DMS153 treated with DMSO at 0.1 percent for 48 hours (cell line): Measurements from ENCODE around the gene SCN3A.

ENCODE experiments used
- DNase-seq: peaks from one replicate; lab custom pipeline; 2025; ENCODE audit not compliant: unreplicated experiment; lab: John Stamatoyannopoulos, UW

SCN3A gene

DNA sequence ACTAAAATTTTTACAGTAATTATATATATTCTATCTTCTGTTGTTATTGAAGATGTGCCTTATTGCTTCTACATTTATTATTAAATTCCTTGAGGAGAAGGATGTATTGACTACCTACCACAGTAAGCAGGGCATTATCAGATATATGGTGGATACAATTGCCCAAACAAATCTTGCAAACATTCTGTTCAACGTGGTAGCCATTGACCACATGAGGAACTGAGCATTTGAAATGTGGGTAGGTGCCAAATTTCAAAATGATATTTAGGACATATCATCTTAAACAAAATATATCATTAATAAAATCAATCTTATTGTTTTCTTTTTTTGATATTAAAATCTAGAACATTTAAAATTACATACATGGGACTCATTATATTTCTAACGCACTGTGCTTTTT lies 11.1 kb downstream of the SCN3A start:
- no peak for DNase-seq

DNA sequence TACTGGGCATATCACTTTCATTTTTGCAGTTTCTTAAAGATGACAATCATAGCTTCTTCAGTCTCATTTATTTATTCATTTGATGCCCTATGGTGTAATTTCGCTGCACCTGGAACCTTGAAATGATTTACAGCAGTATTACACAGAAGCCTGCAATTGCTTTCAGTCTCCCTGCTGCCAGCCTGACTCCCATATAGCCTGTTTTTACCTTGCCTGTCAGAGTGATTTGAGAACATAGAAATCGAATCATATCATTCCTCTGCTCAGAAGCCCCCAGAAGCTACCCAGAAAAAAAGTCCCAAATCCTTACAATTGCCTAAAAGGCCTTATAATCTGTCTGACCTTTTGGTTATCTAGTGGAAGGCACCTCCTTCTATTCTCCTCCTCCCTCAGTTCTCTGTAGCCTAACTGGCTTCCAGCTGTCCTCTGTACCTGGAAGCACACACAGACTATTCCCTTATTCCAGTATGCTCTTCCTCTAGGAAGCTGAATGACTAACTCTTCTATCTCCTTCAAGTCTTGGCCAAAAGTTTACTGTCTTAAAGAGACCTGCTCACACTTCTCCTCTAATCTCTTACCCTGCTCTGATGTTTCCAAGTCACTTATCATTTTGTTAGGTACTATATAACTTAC lies 12.6 kb downstream of the SCN3A start:
- no peak for DNase-seq

DNA sequence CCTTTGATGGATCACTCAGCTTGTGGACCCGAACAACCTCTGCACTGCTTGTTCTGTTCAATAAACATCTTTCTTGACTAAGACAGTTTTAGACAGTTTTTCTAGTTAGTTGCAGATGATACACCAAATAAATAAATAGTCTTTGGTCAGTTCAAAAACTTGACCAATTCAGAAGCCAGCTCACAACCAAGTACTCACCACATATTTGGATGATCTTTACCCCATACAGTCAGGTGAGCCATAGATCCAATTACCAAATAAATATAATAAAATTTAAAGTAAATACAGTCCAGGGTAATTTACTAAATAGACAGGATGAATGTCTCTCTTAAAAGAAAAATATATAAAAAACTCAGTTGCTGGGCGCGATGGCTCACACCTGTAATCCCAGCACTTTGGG lies 18.2 kb downstream of the SCN3A start:
- DNase-seq: no peak

DNA sequence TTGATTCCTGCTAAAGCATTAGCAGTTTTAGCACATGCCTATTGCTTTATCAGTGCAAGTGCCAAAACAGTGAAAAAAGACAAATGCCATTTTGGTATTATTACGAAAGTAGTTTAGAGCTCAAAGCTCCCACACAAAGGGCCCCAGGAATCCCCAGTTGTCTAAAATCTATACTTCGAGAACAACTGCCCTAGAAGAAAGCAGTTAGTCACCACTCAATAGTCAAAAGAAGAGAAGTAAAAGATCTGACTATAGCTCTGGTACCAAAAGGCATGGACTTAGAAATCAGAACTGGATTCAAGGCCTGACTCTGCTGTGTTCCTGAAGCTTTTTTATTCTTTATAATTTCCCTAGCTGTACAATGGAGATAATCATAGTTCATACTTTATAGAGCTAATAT lies 21.8 kb downstream of the SCN3A start:
- no peak for DNase-seq

DNA sequence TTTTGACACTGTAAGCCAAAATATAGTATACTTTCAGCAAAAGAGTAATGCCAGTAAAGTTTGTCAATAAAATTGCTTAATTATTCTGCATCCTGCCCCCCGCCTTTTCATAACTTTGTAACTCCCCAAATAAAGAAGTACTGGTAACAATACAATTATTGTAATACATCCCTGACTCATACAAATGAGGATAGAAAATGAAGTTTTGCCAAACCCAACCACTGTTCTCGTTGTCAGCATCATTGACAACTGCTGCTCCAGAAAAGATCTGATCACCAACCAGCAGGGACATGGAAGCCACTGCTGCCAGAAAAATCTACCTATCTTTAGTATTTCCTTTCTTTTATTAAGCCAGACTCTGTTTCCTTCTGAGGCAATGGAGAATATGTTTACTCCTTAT lies 27.1 kb downstream of the SCN3A start:
- DNase-seq: no peak

DNA sequence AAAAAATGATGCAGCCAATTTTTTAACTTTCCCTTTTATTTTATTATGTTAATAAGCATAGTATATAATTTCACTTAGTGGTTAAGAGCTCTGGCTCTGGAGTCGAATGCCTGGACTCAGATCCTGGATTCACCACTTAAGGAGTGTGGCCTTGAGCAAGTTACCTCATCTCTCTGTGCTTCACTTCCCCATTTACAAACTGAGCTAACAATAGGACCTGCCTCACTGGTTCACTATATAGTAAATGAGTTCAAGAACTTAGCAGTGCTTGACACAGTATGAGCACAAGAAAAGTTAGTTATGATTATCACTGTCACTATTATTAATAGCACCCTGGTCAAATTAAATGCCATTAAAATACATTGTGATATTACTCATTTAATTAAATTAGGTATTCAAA lies 30.6 kb downstream of the SCN3A start:
- DNase-seq: no peak

DNA sequence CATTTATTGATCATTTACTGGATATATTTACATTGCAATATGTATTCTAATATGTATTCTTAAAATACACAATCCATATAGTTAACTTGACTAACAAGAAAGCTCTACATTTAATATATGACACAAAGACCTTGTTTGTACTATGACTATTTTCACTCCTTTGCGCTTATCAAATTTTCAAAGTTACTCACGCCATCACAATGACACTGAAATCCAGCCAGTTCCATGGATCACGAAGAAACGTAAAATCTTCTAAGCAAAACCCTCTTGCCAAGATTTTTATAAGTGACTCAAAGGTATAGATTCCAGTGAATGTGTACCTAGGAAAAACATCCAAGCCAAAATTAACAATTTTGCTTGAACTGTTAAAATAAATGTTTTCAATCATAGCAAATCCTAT lies 39.6 kb downstream of the SCN3A start:
- no peak for DNase-seq

DNA sequence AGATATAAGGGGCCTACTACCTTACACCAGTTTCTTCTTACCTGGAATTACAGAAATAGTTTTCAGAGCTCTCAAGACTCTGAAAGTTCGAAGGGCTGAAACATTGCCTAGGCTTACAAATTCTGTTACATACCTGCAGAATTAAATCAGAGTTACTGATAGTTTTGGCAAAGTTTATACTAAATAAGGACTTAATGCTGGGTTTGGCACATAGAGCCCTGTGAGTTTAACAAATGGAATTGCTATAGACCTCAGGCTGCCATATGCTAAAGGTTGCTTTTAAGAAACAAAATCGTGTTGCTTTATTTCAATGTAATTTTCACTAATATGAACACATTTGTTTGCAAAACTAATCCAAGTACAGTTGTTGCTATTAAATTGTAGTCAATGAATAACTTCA lies 40.1 kb downstream of the SCN3A start:
- DNase-seq: no peak

DNA sequence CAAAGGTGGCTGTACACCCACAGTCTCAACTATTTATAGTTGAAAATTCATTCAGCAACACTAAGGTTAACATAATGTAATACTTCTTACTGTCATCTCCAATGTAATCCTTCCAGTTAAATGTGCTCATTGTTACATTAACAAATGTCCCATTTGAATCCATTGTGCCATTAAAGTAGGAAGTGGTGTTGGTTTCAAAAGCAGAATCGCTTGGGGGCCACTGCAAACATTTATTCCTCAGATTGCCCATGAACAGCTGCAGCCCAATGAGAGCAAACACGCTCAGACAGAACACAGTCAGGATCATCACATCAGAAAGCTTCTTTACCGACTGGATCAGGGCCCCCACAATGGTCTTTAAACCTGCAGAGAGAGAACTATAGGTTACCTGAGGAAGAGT lies 41.4 kb downstream of the SCN3A start:
- DNase-seq: peak; percentile 23

DNA sequence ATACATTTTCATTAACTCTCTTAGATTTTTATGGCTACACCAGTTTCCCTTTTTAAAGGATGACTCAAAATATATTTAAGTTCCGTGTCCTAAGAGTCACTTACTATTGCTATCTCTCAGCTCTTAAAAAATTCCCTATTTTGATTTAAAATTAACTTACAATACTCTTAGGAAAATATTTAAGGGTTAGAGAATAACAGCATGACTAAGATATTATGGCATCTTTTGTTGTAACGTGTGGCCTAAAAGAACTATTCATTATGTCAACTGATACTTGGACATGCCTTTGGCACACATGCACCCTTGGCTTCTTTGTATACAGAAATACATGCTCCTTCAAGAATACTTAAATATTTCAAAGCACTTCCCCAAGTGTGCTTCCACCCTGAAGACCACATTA lies 42.3 kb downstream of the SCN3A start:
- no peak for DNase-seq

DNA sequence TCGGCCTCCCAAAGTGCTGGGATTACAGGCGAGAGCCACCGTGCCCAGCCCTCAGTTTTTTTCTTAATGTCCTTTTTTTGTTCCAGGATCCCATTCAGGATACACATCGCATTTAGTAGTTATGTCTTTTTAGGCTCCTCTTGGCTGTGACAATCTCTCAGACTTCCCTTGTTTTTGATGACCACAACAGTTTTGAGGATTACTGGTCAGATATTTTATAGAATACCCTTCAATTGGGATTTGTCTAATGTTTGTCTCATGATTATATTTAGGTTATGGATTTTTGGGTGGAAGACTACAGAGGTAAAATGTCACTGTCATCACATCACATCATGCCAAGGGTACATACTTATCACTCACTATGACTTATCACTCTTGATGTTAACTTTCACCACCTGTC lies 46.7 kb downstream of the SCN3A start:
- DNase-seq: no peak

DNA sequence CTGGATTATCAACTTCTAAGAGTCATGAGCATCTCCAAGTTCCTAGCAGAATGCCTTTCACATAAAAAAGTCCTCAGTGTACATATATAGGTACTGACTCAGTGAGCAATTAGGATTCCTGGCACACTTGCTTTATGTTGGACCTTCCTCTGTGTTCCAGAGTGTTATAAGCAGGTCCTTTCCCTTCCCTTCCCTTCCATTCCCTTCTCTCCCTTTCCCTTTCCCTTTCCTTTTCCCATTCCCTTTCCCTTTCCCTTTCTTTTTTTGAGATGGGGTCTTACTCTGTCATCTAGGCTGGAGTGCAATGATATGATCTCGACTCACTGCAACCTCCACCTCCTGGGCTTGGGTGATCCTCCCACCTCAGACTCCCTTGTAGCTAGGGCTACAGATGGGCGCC lies 48.7 kb downstream of the SCN3A start:
- DNase-seq: no peak

DNA sequence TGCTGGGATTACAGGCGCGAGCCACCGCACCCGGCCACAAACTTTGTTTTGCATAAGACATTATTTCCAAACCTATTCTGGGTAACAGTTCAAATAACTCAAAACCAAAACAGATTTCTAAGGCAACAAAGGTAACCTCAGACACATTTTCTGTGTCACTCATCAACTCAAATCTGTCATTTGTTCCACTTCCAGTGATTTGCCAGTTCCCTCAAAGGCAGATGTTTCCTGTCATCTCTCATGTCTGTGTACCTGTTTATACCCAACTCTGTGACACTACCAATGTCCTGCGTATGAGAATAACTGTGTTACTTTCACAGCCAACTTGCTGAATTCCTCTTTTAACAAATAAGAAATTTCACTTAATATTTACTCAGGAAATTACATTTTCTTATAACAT lies 54.4 kb downstream of the SCN3A start:
- DNase-seq: no peak

DNA sequence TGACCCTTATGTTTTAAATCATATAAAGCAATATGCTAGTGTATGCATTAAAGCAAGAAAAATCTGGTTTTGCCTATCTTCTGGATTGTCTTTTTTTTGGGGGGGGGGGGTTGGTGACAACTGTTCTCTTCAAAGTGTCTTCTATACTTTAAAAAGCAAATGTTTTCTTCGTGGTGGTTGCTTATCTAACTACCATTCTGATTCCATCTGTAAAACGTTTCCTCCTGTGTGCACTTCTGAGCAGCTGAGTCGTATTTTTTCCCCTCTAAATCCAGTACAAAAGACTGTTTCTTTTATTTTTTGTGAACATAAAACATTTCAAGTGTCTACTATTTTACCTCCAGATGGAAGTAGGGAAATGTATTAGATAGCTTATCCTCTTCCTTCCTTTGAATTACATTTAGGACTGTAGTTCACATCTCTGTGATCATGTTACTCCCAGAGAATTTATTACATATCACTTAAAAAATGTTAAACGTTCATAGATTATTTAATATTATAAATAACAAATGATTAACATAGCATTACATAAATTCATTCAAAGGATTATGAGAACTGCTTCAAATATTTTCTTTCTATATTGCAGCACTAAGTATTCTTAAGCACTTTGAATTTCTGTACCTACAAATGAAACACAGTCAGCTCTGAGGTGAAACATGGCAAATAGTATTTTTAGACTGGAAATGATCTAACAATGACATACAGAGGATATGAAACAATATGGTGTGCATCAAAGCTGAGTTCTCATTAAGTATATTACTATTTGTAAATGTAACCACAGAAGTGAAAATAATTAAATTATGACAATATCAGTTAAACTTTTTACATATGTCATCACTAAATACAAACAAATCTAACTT lies 56.4 kb downstream of the SCN3A start:
- no peak for DNase-seq

DNA sequence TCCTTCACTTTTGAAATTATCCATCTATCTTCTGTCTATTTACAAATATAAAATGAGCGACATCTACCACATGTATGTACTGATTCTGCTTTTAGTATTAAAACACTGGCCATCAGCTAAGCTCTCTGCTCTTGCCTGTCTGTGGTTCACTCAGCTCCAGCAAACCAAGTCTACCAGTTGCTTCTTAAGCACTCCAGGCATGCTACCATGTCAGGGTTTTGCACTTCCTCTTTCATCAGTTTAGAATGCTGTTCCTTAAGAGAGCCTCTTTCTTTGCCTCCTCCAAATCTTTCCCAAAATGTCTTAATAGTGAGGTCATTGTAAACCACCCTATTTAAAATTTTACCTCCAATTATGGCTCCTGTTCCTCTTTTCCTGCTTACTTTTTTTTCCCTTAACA lies 59.5 kb downstream of the SCN3A start:
- no peak for DNase-seq

DNA sequence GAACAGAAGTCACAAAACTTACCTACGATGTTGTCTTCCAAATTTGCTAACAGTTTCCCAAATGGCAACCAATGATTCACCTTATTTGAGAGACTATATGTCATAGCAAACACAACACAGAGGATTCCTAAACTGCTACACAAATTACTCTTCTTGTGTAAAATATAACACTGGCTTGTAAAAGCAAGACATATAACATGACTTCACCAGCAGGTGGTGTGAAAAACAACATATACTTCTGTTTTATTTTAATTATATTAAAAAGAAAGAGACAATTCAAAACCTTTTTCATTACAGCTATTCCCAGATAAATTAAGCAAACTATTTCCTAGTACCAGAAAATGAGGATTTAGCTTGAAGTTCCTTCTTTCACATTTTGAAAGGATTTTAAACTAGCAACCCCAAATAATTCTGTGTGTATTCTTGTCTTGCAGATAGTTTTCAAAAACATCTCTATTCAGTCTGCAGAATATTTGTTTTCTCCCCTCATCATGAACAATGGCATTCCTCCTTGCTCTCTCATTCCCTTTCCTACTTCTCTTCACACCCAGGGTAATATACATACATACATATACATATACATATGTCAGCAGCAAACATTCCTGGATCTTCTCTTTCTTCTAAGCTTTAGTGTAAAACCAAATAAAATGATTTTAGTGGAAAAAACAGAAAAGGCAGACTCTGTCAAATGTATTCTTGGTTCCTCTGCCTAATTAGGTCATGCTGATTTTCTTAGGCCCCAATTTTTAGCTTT lies 62.1 kb downstream of the SCN3A start:
- DNase-seq: no peak

DNA sequence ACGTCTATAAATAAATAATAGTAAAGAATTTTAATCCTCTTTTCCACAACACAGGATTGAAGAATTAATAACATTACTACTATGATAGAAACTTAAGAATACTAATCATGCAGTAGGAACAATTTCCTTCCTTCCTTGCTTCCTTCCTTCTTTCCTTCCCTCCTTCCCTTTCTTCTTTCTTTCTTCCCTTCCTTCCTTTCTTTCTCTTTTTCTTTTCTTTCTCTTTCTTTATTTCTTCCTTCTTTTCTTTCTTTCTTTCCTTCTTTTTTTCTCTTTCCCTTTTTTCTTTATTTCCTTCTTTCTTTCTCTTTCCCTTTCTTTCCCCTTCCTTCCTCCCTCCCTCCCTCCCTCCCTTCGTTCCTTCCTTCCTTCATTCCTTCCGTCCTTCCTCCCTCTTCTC lies 77.6 kb downstream of the SCN3A start:
- DNase-seq: no peak

DNA sequence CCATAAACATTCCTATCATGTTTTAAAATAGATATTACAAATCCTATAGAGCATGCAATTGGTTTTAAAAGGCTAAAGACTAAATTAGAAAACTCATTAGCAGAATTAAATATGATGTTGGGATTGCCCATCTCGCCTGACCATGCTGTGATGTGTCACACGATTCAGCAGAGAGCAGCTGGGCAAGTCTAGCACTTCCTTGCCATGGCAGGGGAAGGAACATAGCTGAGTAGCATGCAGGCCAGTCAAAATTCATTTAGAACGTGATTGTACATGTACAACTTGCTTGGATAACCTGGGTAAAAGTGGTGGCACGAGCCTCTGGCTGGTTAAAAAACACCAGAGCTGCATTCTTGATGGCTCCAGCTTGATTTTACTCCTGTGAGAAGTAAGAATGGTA lies 81.3 kb downstream of the SCN3A start:
- DNase-seq: no peak

DNA sequence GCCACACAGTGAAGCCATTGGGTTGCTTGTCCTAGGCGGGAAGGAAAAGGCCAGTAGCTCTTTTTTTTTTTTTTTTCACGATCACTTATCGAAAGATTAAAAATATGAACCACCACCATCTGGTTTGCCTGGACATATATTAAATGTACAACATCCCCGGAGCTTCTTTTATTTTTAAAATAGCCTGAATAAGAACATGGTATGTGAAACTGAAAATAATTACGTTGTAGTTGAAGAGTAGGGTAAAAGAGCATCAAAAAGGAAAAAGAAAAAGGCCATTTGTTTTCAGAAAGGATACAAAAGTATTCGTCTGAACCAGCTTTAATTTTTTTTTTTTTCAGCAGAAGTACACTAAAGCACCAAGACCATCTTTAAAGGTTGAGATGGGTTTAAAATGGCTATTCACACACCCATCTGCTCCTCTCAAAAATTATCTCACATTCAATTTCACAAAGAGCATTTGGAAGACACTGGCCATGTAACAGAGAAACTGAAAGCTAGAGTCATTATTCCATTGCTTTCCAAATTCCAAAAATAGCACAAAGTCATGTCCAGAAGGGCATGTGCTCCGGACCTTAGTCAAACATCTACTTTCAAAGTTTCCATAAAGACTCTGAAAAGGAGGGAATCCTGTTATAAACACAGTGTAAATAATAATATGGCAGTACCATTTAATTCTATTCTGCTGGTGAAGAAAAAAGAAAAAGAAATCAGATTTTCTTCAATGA lies 82.9 kb downstream of the SCN3A start:
- no peak for DNase-seq

DNA sequence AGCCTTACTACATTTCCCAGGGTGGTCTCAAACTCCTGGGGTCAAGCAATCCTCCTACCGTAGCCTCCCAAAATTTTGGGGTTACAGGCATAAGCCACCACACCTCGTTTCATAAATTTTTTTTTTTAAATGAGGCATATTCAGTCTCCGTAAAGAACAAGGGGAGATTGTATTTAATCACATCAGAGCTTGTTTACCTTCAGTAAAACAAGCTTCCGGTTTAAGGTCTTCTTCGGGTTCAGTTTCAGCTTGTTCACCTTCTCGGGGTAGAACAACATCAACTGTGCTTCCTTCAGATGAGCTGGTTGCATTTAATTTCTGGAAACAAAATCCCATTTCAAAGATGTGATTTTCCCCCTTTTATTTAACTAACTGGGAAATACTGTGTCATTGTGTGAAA lies 88.6 kb downstream of the SCN3A start:
- DNase-seq: no peak

DNA sequence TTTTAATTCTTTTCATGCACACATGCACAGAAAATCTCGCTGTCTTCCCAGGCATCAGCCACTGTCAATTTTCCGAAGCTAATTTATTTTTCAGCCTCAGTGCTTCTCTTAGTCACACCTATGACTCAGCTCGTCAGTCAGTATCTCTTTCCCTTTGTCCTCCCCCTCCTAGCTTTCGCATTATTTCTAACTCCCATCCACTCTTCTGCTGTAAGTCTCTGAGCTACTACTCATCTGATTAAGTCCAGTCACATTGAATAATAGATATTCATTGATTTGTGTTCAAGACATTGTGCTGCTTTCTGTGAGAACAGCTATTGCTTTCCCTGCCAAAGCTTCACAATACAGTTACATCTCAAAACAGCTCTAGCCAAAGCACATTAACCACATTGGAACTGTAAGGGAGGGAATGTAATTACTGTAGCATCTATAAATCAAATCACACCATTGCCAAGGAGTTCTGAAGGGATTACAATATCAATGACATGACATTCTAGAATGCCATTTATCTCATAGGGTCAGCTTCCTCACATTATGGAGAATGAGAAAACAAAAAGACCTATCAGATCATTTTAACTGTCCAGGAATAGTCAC lies 89.4 kb downstream of the SCN3A start:
- DNase-seq: no peak
